ENCODE results near the gene PTPRD. TPM values are rescaled to one million over a fixed set of nuclear protein-coding genes. Genes with fewer than 3 reads are reported as not detected.
"Not testable (repeated sequence)": the region's sequence is repeated elsewhere in the genome, so short reads cannot be mapped to it uniquely, and the experiment has no call there.

The PTPRD gene
- total RNA-seq, 4 donors from 2014 or later, result 85.8 to 169 (median 135) TPM

GRCh38 chr9:8926461-8926860, 1686.3 kb downstream of the PTPRD start:
- TF ChIP-seq CTCF (IDR thresholded peaks at IDR 0.05) (no peak), POLR2A (IDR thresholded peaks at IDR 0.05) (no peak)
- no peak overlapping the region for H3K4me3 ChIP-seq

GRCh38 chr9:8924562-8924961, 1688.2 kb downstream of the PTPRD start:
- no peaks in the 10 kb centered on the region for H3K36me3 ChIP-seq
- no peak overlapping the region for H3K4me3 ChIP-seq
- no peaks in the 10 kb centered on the region for H3K4me1 ChIP-seq
- H3K27ac ChIP-seq, result no peak overlapping the region
- no peak for DNase-seq
- no peaks in the 10 kb centered on the region for H3K9me3 ChIP-seq
- TF ChIP-seq CTCF (IDR thresholded peaks at IDR 0.05) (no peak), POLR2A (IDR thresholded peaks at IDR 0.05) (no peak)
- H3K27me3 ChIP-seq, result no peaks in the 10 kb centered on the region

More at GRCh38 chr9:8926461-8926860, 1686.3 kb downstream of the PTPRD start:
- Histone ChIP-seq H3K27me3 (no peaks in the 10 kb centered on the region), H3K36me3 (no peaks in the 10 kb centered on the region), H3K9me3 (no peaks in the 10 kb centered on the region), H3K27ac (no peak overlapping the region), H3K4me1 (no peaks in the 10 kb centered on the region)
- no peak for DNase-seq

- not testable (repeated sequence) for H3K4me1 ChIP-seq, H3K9me3 ChIP-seq, H3K4me3 ChIP-seq, H3K27ac ChIP-seq, DNase-seq, H3K36me3 ChIP-seq, H3K27me3 ChIP-seq
These were observed 1692.2 kb downstream of the PTPRD start for GRCh38 chr9:8920478-8921183.

GRCh38 chr9:8917956-8918739, 1694.7 kb downstream of the PTPRD start:
- no peaks in the 10 kb centered on the region for H3K27me3 ChIP-seq
- H3K27ac ChIP-seq, result no peak overlapping the region
- no peaks in the 10 kb centered on the region for H3K9me3 ChIP-seq
- H3K4me1 ChIP-seq, result no peaks in the 10 kb centered on the region
- H3K4me3 ChIP-seq, result no peak overlapping the region
- DNase-seq, result no peak
- TF ChIP-seq CTCF (IDR thresholded peaks at IDR 0.05) (no peak), POLR2A (IDR thresholded peaks at IDR 0.05) (no peak)
- H3K36me3 ChIP-seq, result no peaks in the 10 kb centered on the region

- Histone ChIP-seq H3K9me3 (no peaks in the 10 kb centered on the region), H3K36me3 (no peaks in the 10 kb centered on the region), H3K4me3 (no peak overlapping the region), H3K27me3 (no peaks in the 10 kb centered on the region), H3K4me1 (no peaks in the 10 kb centered on the region), H3K27ac (no peak overlapping the region)
- no peak for TF ChIP-seq POLR2A (IDR thresholded peaks at IDR 0.05)
- TF ChIP-seq CTCF (IDR thresholded peaks at IDR 0.05), result no peak
- no peak for DNase-seq
These were observed 1696.0 kb downstream of the PTPRD start for GRCh38 chr9:8916771-8917170.

GRCh38 chr9:8907868-8908267, 1704.9 kb downstream of the PTPRD start:
- no peaks in the 10 kb centered on the region for H3K36me3 ChIP-seq
- H3K4me3 ChIP-seq, result no peak overlapping the region
- H3K9me3 ChIP-seq, result no peaks in the 10 kb centered on the region
- no peak for DNase-seq
- H3K27me3 ChIP-seq, result no peaks in the 10 kb centered on the region
- no peak for TF ChIP-seq CTCF (IDR thresholded peaks at IDR 0.05)
- TF ChIP-seq POLR2A (IDR thresholded peaks at IDR 0.05), result no peak
- no peaks in the 10 kb centered on the region for H3K4me1 ChIP-seq
- no peak overlapping the region for H3K27ac ChIP-seq

All from Peyer's patch (tissue), 4 donors.